ENCODE results near the gene ARSI.

Gene ARSI

GRCh38 chr5:150264667-150265603 is 37.8 kb downstream of the ARSI start:
- Histone ChIP-seq H3K4me1 (ENCODE audit: control insufficient read depth in 2 of 2, insufficient read depth in 1 of 2, low read depth in 1 of 2, low read length in 2 of 2) (peaks cover 9 to 21% of the 10 kb centered on the region in 2 donors), H4K8ac (ENCODE audit: low read depth, low read length) (no peak overlapping the region), H2BK12ac (ENCODE audit: low read length) (no peak overlapping the region)

GRCh38 chr5:150263801-150264621 is 38.7 kb downstream of the ARSI start:
- Histone ChIP-seq H3K18ac (ENCODE audit: low read length) (peak overlapping the region; percentile 68), H4K91ac (ENCODE audit: low read depth, low read length, poor library complexity) (no peak overlapping the region), H2BK15ac (ENCODE audit: low read length) (no peak overlapping the region), H3K79me1 (ENCODE audit: low read depth, low read length) (peaks cover 2% of the 10 kb centered on the region), H3K4ac (ENCODE audit: low read length) (no peak overlapping the region), H4K8ac (ENCODE audit: low read depth, low read length) (peak overlapping the region; percentile 94), H3K9ac (ENCODE audit: low read depth, low read length, poor library complexity) (no peak overlapping the region), H3K27me3 (ENCODE audit: control insufficient read depth in 3 of 3, insufficient read depth in 3 of 3, low read depth in 1 of 3, low read length in 3 of 3) (no peaks in the 10 kb centered on the region), H3K23ac (ENCODE audit: low read depth, low read length, poor library complexity) (no peak overlapping the region), H2BK5ac (ENCODE audit: low read length) (no peak overlapping the region), H2AFZ (ENCODE audit: low read length) (peak overlapping the region; percentile 75), H3K14ac (ENCODE audit: low read length) (no peak overlapping the region), H3K27ac (replicated peaks; ENCODE audit: low read length) (no peak overlapping the region), H3K4me2 (ENCODE audit: insufficient read depth, low read length, poor library complexity, severe bottlenecking) (no peak overlapping the region), H2BK12ac (ENCODE audit: low read length) (no peak overlapping the region), H3K9me3 (replicated peaks in 1 of 2; ENCODE audit: control insufficient read depth in 2 of 2, insufficient read depth in 1 of 2, low read depth in 1 of 2, low read length in 2 of 2) (peaks cover 0 to 2% of the 10 kb centered on the region in 2 donors), H2BK120ac (ENCODE audit: low read depth, low read length) (no peak overlapping the region), H3K4me3 (ENCODE audit: low read length in 2 of 2) (no peak overlapping the region), H2AK5ac (ENCODE audit: low read depth, low read length) (peak overlapping the region; percentile 64), H3K36me3 (replicated peaks in 1 of 2; ENCODE audit: control insufficient read depth in 2 of 2, insufficient read depth in 2 of 2, low read length in 2 of 2) (peaks cover 0 to 2% of the 10 kb centered on the region in 2 donors), H3K4me1 (ENCODE audit: control insufficient read depth in 2 of 2, insufficient read depth in 1 of 2, low read depth in 1 of 2, low read length in 2 of 2) (peaks cover 8 to 21% of the 10 kb centered on the region in 2 donors)
- no CpG with 5 or more reads among the region's 11 CpGs for WGBS, 2 donors (ENCODE audit: extremely low coverage in 2 of 2, insufficient read length in 2 of 2, insufficient replicate concordance in 1 of 2)
- DNase-seq (ENCODE audit: low spot score): no peak

More at GRCh38 chr5:150264667-150265603, 37.8 kb downstream of the ARSI start:
- DNase-seq (ENCODE audit: low spot score): no peak
- H3K4me3 ChIP-seq (ENCODE audit: low read length in 2 of 2): no peak overlapping the region
- no peak overlapping the region for H4K91ac ChIP-seq (ENCODE audit: low read depth, low read length, poor library complexity)
- H3K79me1 ChIP-seq (ENCODE audit: low read depth, low read length): peaks cover 2% of the 10 kb centered on the region
- no peaks in the 10 kb centered on the region for H3K27me3 ChIP-seq (ENCODE audit: control insufficient read depth in 3 of 3, insufficient read depth in 3 of 3, low read depth in 1 of 3, low read length in 3 of 3)
- H3K27ac ChIP-seq (replicated peaks; ENCODE audit: low read length): no peak overlapping the region
- H2BK120ac ChIP-seq (ENCODE audit: low read depth, low read length): no peak overlapping the region
- peaks cover 0 to 2% of the 10 kb centered on the region in 2 donors for H3K36me3 ChIP-seq (replicated peaks in 1 of 2; ENCODE audit: control insufficient read depth in 2 of 2, insufficient read depth in 2 of 2, low read length in 2 of 2)
- H3K4me2 ChIP-seq (ENCODE audit: insufficient read depth, low read length, poor library complexity, severe bottlenecking): no peak overlapping the region
- H3K4ac ChIP-seq (ENCODE audit: low read length): no peak overlapping the region
- H3K9ac ChIP-seq (ENCODE audit: low read depth, low read length, poor library complexity): no peak overlapping the region
- peak overlapping the region; percentile 68 for H3K18ac ChIP-seq (ENCODE audit: low read length)
- H2AFZ ChIP-seq (ENCODE audit: low read length): no peak overlapping the region
- peak overlapping the region; percentile 64 for H2AK5ac ChIP-seq (ENCODE audit: low read depth, low read length)
- no peak overlapping the region for H2BK15ac ChIP-seq (ENCODE audit: low read length)
- H3K14ac ChIP-seq (ENCODE audit: low read length): no peak overlapping the region
- H3K9me3 ChIP-seq (replicated peaks in 1 of 2; ENCODE audit: control insufficient read depth in 2 of 2, insufficient read depth in 1 of 2, low read depth in 1 of 2, low read length in 2 of 2): peaks cover 0 to 2% of the 10 kb centered on the region in 2 donors
- H2BK5ac ChIP-seq (ENCODE audit: low read length): no peak overlapping the region
- no peak overlapping the region for H3K23ac ChIP-seq (ENCODE audit: low read depth, low read length, poor library complexity)
- WGBS, 2 donors (ENCODE audit: extremely low coverage in 2 of 2, insufficient read length in 2 of 2, insufficient replicate concordance in 1 of 2): no CpG with 5 or more reads among the region's 23 CpGs

- H3K79me1 ChIP-seq (ENCODE audit: low read depth, low read length): peaks cover 2% of the 10 kb centered on the region
- peak overlapping the region in 1 of 2 donors; percentile 61 for H3K4me3 ChIP-seq (ENCODE audit: low read length in 2 of 2)
- H2BK5ac ChIP-seq (ENCODE audit: low read length): no peak overlapping the region
- H4K91ac ChIP-seq (ENCODE audit: low read depth, low read length, poor library complexity): no peak overlapping the region
- H3K9me3 ChIP-seq (replicated peaks in 1 of 2; ENCODE audit: control insufficient read depth in 2 of 2, insufficient read depth in 1 of 2, low read depth in 1 of 2, low read length in 2 of 2): peaks cover 0 to 2% of the 10 kb centered on the region in 2 donors
- no peak overlapping the region for H2BK15ac ChIP-seq (ENCODE audit: low read length)
- no peak overlapping the region for H2BK120ac ChIP-seq (ENCODE audit: low read depth, low read length)
- H3K27me3 ChIP-seq (ENCODE audit: control insufficient read depth in 3 of 3, insufficient read depth in 3 of 3, low read depth in 1 of 3, low read length in 3 of 3): no peaks in the 10 kb centered on the region
- no peak overlapping the region for H3K23ac ChIP-seq (ENCODE audit: low read depth, low read length, poor library complexity)
- peak overlapping the region; percentile 56 for H3K9ac ChIP-seq (ENCODE audit: low read depth, low read length, poor library complexity)
- DNase-seq (ENCODE audit: low spot score): no peak
- 97% methylated on average over 3 of the region's 5 CpGs; no CpG with 5 or more reads in 1 of the 2 donors for WGBS, 2 donors (ENCODE audit: extremely low coverage in 2 of 2, insufficient read length in 2 of 2, insufficient replicate concordance in 1 of 2)
- peak overlapping the region; percentile 94 for H4K8ac ChIP-seq (ENCODE audit: low read depth, low read length)
- peak overlapping the region; percentile 77 for H3K14ac ChIP-seq (ENCODE audit: low read length)
- H3K18ac ChIP-seq (ENCODE audit: low read length): peak overlapping the region; percentile 49
- H2AK5ac ChIP-seq (ENCODE audit: low read depth, low read length): no peak overlapping the region
- no peak overlapping the region for H3K27ac ChIP-seq (replicated peaks; ENCODE audit: low read length)
- H3K4me2 ChIP-seq (ENCODE audit: insufficient read depth, low read length, poor library complexity, severe bottlenecking): no peak overlapping the region
- H2BK12ac ChIP-seq (ENCODE audit: low read length): peak overlapping the region; percentile 51
- H2AFZ ChIP-seq (ENCODE audit: low read length): peak overlapping the region; percentile 75
- peaks cover 8 to 23% of the 10 kb centered on the region in 2 donors for H3K4me1 ChIP-seq (ENCODE audit: control insufficient read depth in 2 of 2, insufficient read depth in 1 of 2, low read depth in 1 of 2, low read length in 2 of 2)
- H3K36me3 ChIP-seq (replicated peaks in 1 of 2; ENCODE audit: control insufficient read depth in 2 of 2, insufficient read depth in 2 of 2, low read length in 2 of 2): peaks cover 0 to 2% of the 10 kb centered on the region in 2 donors
- H3K4ac ChIP-seq (ENCODE audit: low read length): no peak overlapping the region
Measured at GRCh38 chr5:150263375-150263775, 39.3 kb downstream of the ARSI start.

All from neuronal stem cell (in vitro differentiated cells).